Hepatocyte (in vitro differentiated cells): ENCODE measurements around the gene KCNC4. TPM values are rescaled to one million over a fixed set of nuclear protein-coding genes. Genes with fewer than 3 reads are reported as not detected.

Experiments
- DNase-seq: peaks from one replicate; pipeline ENCODE4 v3.0.0-alpha.2; 2016; ENCODE audit warnings: low spot score
- H2AFZ ChIP-seq: fragments of 200-600 bp; sonication (generic); 2 replicates; pipeline ENCODE4 v1.6.0; 2016; ENCODE audit warnings: antibody characterized with exemption, mild to moderate bottlenecking
- H3K27ac ChIP-seq: fragments of 200-600 bp; sonication (generic); 2 replicates; pipeline ENCODE4 v1.5.1; 2016; ENCODE audit warnings: mild to moderate bottlenecking
- H3K27me3 ChIP-seq: fragments of 200-600 bp; sonication (generic); 2 replicates; pipeline ENCODE4 v1.6.1; 2016
- H3K36me3 ChIP-seq: fragments of 200-600 bp; sonication (generic); replicated peaks from 2 replicates; pipeline ENCODE4 v1.5.1; 2016; ENCODE audit warnings: low read depth; ENCODE audit not compliant: insufficient read depth
- H3K4me1 ChIP-seq: fragments of 200-600 bp; sonication (generic); 2 replicates; pipeline ENCODE4 v1.5.1; 2016; ENCODE audit warnings: mild to moderate bottlenecking, moderate library complexity; ENCODE audit not compliant: insufficient read depth
- H3K4me2 ChIP-seq: fragments of 200-600 bp; sonication (generic); 2 replicates; pipeline ENCODE4 v1.6.0; 2016
- H3K4me3 ChIP-seq: fragments of 200-600 bp; sonication (generic); 2 replicates; pipeline ENCODE4 v1.5.1; 2016; ENCODE audit warnings: mild to moderate bottlenecking
- H3K79me2 ChIP-seq: fragments of 200-600 bp; sonication (generic); 2 replicates; pipeline ENCODE4 v1.6.0; 2017; ENCODE audit warnings: mild to moderate bottlenecking
- H3K9me2 ChIP-seq: fragments of 200-600 bp; sonication (generic); replicated peaks from 2 replicates; pipeline ENCODE4 v1.6.0; 2017; ENCODE audit warnings: mild to moderate bottlenecking; ENCODE audit not compliant: insufficient read depth
- H3K9me3 ChIP-seq: fragments of 200-600 bp; sonication (generic); 2 replicates; pipeline ENCODE4 v1.5.1; 2016; ENCODE audit warnings: low read depth, mild to moderate bottlenecking
- H4K20me1 ChIP-seq: fragments of 200-600 bp; sonication (generic); 2 replicates; pipeline ENCODE4 v1.6.0; 2016; ENCODE audit warnings: mild to moderate bottlenecking; ENCODE audit not compliant: insufficient read depth, poor library complexity, severe bottlenecking
- EZH2 ChIP-seq: fragments of 200-600 bp; sonication (generic); IDR thresholded peaks from 2 replicates; pipeline ENCODE4 v1.6.1; 2016; ENCODE audit warnings: antibody characterized with exemption, mild to moderate bottlenecking, borderline replicate concordance
- EZH2phosphoT487 ChIP-seq: fragments of 200-600 bp; sonication (generic); IDR thresholded peaks from one replicate; pipeline ENCODE4 v1.6.1; 2018; ENCODE audit warnings: antibody characterized with exemption, mild to moderate bottlenecking, low read depth, moderate library complexity; ENCODE audit not compliant: unreplicated experiment, severe bottlenecking
- WGBS: methylation state at CpG from one replicate; pipeline ENCODE4 v1.1.6; 2016; ENCODE audit warnings: low lambda C conversion rate; ENCODE audit errors: missing lambda C conversion rate; 5-methylcytosine and 5-hydroxymethylcytosine counted together
- polyA plus RNA-seq: library from polyadenylated mRNA; unstranded; fragments of >200 nt; fragmentation: Nextera tagmentation; extraction: Ambion mirVana; gene quantifications from 2 replicates; pipeline ENCODE4 v1.2.1, GENCODE V29; 2016
- total RNA-seq: library from RNA; depleted of rRNA; stranded (reverse); fragments of >200 nt; gene quantifications from 2 replicates; pipeline ENCODE4 v1.2.3, GENCODE V29; 2014
- TF ChIP-seq, protein P1 (sequence below): fragments of 200-600 bp; sonication (generic); IDR thresholded peaks from 2 replicates; pipeline ENCODE4 v1.5.1; 2016; ENCODE audit warnings: antibody characterized with exemption, mild to moderate bottlenecking; ENCODE audit not compliant: poor library complexity

KCNC4 gene
- total and polyA plus RNA-seq, 2 experiments from 2014 or later, result 1.3 to 4.6 TPM

- H3K4me3 ChIP-seq, result no peak overlapping the region
- no peak overlapping the region for H3K27ac ChIP-seq
- no peaks in the 10 kb centered on the region for H3K9me3 ChIP-seq
- no peak for TF ChIP-seq EZH2
- TF ChIP-seq, protein P1, sequence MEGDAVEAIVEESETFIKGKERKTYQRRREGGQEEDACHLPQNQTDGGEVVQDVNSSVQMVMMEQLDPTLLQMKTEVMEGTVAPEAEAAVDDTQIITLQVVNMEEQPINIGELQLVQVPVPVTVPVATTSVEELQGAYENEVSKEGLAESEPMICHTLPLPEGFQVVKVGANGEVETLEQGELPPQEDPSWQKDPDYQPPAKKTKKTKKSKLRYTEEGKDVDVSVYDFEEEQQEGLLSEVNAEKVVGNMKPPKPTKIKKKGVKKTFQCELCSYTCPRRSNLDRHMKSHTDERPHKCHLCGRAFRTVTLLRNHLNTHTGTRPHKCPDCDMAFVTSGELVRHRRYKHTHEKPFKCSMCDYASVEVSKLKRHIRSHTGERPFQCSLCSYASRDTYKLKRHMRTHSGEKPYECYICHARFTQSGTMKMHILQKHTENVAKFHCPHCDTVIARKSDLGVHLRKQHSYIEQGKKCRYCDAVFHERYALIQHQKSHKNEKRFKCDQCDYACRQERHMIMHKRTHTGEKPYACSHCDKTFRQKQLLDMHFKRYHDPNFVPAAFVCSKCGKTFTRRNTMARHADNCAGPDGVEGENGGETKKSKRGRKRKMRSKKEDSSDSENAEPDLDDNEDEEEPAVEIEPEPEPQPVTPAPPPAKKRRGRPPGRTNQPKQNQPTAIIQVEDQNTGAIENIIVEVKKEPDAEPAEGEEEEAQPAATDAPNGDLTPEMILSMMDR, result no peak
- no peak for TF ChIP-seq EZH2phosphoT487
- H3K4me1 ChIP-seq, result peaks cover 8% of the 10 kb centered on the region
- H4K20me1 ChIP-seq, result no peaks in the 10 kb centered on the region
- H2AFZ ChIP-seq, result no peak overlapping the region
- no peak for DNase-seq
- H3K36me3 ChIP-seq, result no peaks in the 10 kb centered on the region
- 84% methylated on average over 2 of the region's 2 CpGs for WGBS
- H3K4me2 ChIP-seq, result no peak overlapping the region
- no peaks in the 10 kb centered on the region for H3K79me2 ChIP-seq
- H3K9me2 ChIP-seq, result no peaks in the 10 kb centered on the region
- H3K27me3 ChIP-seq, result no peaks in the 10 kb centered on the region
Observed at GRCh38 chr1:110200190-110200589, 9.9 kb upstream of the KCNC4 start.

DNA sequence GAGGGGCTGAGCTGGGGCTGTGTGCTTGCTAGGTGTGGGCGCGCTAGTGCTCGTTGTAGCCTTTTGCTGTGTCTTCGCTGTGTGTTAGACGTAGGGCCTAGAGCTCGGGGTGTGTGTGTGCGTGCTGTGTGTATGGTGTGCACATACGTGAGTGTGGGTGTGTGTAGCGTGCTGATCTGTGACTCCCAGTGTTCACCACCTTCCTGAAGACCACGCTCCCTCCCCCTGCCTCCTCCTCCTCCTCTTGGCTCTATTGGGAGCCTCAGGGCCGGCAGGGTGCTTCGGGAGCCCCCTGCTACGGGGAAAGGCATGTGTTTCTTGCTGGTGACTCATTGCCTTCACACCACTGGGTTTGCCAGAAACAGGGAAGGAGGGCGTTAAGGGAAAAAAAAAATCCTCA, 9.4 kb upstream of the KCNC4 start:
- no peaks in the 10 kb centered on the region for H3K79me2 ChIP-seq
- H3K36me3 ChIP-seq, result no peaks in the 10 kb centered on the region
- no peak for DNase-seq
- no peaks in the 10 kb centered on the region for H3K9me3 ChIP-seq
- H3K9me2 ChIP-seq, result no peaks in the 10 kb centered on the region
- H3K4me2 ChIP-seq, result no peak overlapping the region
- H2AFZ ChIP-seq, result no peak overlapping the region
- no peaks in the 10 kb centered on the region for H4K20me1 ChIP-seq
- TF ChIP-seq EZH2 (no peak), EZH2phosphoT487 (no peak)
- TF ChIP-seq, protein P1, result no peak
- H3K27ac ChIP-seq, result no peak overlapping the region
- peaks cover 8% of the 10 kb centered on the region for H3K4me1 ChIP-seq
- H3K4me3 ChIP-seq, result no peak overlapping the region
- 71% methylated on average over 14 of the region's 14 CpGs for WGBS
- no peaks in the 10 kb centered on the region for H3K27me3 ChIP-seq

GRCh38 chr1:110201157-110201825, 8.8 kb upstream of the KCNC4 start:
- H3K9me3 ChIP-seq, result no peaks in the 10 kb centered on the region
- no peak for DNase-seq
- TF ChIP-seq EZH2 (no peak), EZH2phosphoT487 (no peak)
- TF ChIP-seq, protein P1, result no peak
- H3K79me2 ChIP-seq, result no peaks in the 10 kb centered on the region
- no peak overlapping the region for H3K4me3 ChIP-seq
- WGBS, result 86% methylated on average over 10 of the region's 10 CpGs
- H3K4me2 ChIP-seq, result no peak overlapping the region
- no peak overlapping the region for H2AFZ ChIP-seq
- no peaks in the 10 kb centered on the region for H3K36me3 ChIP-seq
- no peaks in the 10 kb centered on the region for H4K20me1 ChIP-seq
- peaks cover 8% of the 10 kb centered on the region for H3K4me1 ChIP-seq
- no peaks in the 10 kb centered on the region for H3K27me3 ChIP-seq
- H3K9me2 ChIP-seq, result no peaks in the 10 kb centered on the region
- H3K27ac ChIP-seq, result no peak overlapping the region
